GM19324 (cell line): ENCODE results near the gene C12orf75.

Source experiments
- ATAC-seq: cut with Tn5 transposase; IDR thresholded peaks from one replicate; pipeline ENCODE4 v1.9.1; 2021; ENCODE audit warnings: mild to moderate bottlenecking, moderate library complexity; ENCODE audit not compliant: unreplicated experiment, low FRiP score

Gene C12orf75

GRCh38 chr12:105409279-105409678 lies 78.8 kb downstream of the C12orf75 start:
- ATAC-seq: no peak

- ATAC-seq: no peak
Observed at GRCh38 chr12:105409801-105410471, 79.4 kb downstream of the C12orf75 start.

DNA sequence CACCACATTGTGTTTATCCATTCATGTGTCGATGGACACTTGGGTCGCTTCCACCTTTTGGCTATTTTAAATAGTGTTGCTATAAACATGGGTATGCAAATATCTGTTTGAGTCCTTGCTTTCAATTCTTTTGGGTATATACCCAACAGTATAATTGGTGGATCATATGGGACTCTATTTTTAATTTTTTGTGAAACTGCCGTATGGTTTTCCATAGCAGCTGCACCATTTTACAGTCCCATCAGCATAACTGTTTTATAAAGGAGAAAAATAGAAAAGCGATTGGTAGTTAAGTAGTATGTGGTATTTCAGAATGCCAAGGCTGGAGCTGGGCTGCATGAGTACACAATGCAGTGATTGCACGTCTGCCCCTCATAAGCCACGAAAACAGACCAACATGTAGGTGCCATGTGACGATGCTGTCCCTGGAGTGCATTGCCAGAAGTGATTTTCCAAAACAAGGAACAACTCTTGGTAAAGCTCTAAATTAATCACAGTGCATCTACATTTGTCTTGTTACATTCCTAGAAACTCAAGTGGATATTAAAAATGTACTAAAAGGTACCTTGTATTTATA lies 83.5 kb downstream of the C12orf75 start:
- no peak for ATAC-seq

DNA sequence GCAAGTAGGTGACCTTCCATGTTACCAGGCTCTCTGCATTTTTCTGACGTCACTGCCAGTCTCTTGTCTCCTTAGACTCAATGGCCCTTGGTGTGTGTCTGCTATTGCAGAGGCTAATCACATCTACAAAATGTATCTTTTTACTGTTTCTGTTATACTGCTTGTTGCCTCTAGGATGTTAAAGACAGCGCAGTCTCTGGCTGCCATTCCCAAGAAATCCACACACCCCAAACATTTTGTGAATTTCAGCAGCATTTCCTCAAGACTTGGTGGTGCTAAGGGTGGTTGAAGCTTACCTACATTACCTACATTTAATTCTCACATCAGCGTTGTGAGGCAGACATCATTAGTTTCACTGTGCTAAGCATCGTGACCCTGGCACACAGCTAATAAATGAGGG lies 87.2 kb downstream of the C12orf75 start:
- ATAC-seq: no peak

- no peak for ATAC-seq
Observed at GRCh38 chr12:105418229-105418628, 87.7 kb downstream of the C12orf75 start.

GRCh38 chr12:105418821-105419291 lies 88.4 kb downstream of the C12orf75 start:
- no peak for ATAC-seq

DNA sequence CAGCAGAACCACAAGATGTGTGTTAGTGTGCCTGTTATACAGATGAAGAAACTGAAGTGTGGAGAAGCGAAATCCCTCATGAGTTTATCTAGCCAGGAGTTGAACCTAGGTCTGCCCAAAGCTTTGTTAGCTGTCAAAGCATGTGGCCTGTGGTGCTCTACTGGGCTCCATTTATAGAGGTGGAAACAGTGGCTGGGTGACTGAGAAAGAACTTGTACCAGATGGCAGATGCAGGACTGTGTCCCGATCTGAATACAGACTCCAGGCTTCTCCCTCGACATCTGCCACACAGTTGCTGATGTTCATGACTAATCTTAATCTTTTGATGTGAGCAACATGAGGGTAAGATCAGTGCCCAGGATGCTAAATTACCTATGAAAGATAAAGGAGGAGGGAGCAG lies 89.1 kb downstream of the C12orf75 start:
- no peak for ATAC-seq

GRCh38 chr12:105420046-105420445 lies 89.6 kb downstream of the C12orf75 start:
- no peak for ATAC-seq

DNA sequence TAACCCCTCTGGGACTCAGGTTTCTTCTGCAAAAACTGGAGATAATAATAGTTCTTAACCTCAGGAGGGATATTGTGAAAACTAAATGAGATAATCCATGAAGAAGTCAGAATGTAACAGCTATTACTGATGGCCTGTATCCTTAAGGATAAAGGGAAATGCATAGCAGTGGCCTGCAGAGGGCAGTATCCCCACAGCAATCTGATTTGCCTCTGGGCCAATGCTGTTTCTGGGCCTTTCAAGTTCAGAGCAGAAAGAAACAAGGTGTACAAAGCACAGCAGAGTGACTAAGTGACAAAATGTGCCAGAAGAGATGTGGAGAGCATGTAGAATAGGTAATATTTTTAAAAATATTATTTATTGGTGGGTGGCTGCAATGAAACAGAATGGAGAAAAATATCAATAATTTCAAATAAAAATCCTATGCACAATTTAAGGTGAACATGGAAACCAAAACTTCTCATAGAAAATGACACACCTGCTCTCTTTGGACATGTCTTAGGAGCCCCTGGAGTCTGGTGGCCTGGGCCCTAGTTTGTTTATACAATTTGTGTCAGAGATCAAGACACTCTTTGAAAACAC lies 90.3 kb downstream of the C12orf75 start:
- ATAC-seq: no peak
